D721Med (cell line): Measurements from ENCODE around the gene LDLR.
"Not testable (repeated sequence)": the region's sequence is repeated elsewhere in the genome, so short reads cannot be mapped to it uniquely, and the experiment has no call there.

Source experiments
- DNase-seq: peaks from one replicate; pipeline ENCODE4 v3.0.0; 2011; ENCODE audit warnings: low spot score; ENCODE audit not compliant: insufficient read length
- FAIRE-seq: peaks from 2 replicates; lab custom pipeline; 2011; peaks lifted over from hg19 to GRCh38; lab: Jason Lieb, UNC
- TF ChIP-seq, protein P1 (sequence below): IDR thresholded peaks from 2 replicates; pipeline ENCODE4 v1.5.1; 2012; ENCODE audit warnings: mild to moderate bottlenecking, control low read depth; ENCODE audit not compliant: insufficient read depth; ENCODE audit errors: missing control alignments

LDLR gene

GRCh38 chr19:11108746-11109145, 19.5 kb downstream of the LDLR start:
- FAIRE-seq (no peak), DNase-seq (no peak)
- TF ChIP-seq, protein P1, sequence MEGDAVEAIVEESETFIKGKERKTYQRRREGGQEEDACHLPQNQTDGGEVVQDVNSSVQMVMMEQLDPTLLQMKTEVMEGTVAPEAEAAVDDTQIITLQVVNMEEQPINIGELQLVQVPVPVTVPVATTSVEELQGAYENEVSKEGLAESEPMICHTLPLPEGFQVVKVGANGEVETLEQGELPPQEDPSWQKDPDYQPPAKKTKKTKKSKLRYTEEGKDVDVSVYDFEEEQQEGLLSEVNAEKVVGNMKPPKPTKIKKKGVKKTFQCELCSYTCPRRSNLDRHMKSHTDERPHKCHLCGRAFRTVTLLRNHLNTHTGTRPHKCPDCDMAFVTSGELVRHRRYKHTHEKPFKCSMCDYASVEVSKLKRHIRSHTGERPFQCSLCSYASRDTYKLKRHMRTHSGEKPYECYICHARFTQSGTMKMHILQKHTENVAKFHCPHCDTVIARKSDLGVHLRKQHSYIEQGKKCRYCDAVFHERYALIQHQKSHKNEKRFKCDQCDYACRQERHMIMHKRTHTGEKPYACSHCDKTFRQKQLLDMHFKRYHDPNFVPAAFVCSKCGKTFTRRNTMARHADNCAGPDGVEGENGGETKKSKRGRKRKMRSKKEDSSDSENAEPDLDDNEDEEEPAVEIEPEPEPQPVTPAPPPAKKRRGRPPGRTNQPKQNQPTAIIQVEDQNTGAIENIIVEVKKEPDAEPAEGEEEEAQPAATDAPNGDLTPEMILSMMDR, result no peak

DNA sequence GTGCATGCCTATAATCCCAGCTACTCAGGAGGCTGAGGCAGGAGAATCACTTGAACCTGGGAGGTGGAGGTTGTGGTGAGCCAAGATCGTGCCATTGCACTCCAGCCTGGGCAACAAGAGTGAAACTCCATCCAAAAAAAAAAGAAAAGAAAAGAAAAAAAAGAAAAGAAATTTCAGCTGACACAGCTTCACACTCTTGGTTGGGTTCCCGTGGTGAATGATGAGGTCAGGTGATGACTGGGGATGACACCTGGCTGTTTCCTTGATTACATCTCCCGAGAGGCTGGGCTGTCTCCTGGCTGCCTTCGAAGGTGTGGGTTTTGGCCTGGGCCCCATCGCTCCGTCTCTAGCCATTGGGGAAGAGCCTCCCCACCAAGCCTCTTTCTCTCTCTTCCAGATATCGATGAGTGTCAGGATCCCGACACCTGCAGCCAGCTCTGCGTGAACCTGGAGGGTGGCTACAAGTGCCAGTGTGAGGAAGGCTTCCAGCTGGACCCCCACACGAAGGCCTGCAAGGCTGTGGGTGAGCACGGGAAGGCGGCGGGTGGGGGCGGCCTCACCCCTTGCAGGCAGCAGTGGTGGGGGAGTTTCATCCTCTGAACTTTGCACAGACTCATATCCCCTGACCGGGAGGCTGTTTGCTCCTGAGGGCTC, 22.0 kb downstream of the LDLR start:
- TF ChIP-seq, protein P1, result no peak
- DNase-seq (no peak), FAIRE-seq (no peak)

DNA sequence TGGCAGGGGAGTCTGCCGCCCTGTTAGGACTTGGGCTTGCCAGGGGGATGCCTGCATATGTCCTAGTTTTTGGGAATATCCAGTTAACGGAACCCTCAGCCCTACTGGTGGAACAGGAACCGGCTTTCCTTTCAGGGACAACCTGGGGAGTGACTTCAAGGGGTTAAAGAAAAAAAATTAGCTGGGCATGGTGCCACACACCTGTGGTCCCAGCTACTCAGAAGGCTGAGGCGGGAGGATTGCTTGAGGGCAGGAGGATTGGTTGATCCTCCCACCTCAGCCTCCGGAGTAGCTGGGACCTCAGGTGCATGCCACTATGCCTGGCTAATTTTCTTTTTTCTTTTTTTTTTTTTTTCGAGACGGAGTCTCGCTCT, 22.5 kb downstream of the LDLR start:
- DNase-seq (no peak), FAIRE-seq (no peak)
- TF ChIP-seq, protein P1, result no peak

- TF ChIP-seq, protein P1, result no peak
- no peak for DNase-seq
- no peak for FAIRE-seq
These were observed 24.0 kb downstream of the LDLR start for GRCh38 chr19:11113140-11113708.

- FAIRE-seq (no peak), DNase-seq (no peak)
- TF ChIP-seq, protein P1, result no peak
These were observed 25.8 kb downstream of the LDLR start for GRCh38 chr19:11115042-11115441.

GRCh38 chr19:11115895-11116446, 26.7 kb downstream of the LDLR start:
- FAIRE-seq (no peak), DNase-seq (no peak)
- TF ChIP-seq, protein P1, result no peak

DNA sequence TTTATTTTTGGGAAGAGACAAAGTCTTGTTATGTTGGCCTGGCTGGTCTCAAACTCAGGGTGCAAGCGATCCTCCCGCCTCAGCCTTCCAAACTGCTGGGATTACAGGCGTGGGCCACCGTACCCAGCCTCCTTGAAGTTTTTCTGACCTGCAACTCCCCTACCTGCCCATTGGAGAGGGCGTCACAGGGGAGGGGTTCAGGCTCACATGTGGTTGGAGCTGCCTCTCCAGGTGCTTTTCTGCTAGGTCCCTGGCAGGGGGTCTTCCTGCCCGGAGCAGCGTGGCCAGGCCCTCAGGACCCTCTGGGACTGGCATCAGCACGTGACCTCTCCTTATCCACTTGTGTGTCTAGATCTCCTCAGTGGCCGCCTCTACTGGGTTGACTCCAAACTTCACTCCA, 27.2 kb downstream of the LDLR start:
- FAIRE-seq (no peak), DNase-seq (no peak)
- TF ChIP-seq, protein P1, result no peak

DNA sequence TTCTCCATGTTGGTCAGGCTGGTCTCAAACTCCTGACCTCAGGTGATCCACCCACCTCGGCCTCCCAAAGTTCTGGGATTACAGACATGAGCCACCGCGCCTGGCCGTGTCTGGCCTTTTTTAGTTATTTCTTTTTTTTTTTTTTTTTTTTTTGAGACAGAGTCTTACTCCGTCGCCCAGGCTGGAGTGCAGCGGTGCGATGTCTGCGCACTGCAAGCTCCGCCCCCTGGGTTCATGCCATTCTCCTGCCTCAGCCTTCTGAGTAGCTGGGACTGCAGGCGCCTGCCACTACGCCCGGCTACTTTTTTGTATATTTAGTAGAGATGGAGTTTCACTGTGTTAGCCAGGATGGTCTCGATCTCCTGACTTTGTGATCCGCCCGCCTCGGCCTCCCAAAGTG, 32.7 kb downstream of the LDLR start:
- FAIRE-seq, DNase-seq: not testable (repeated sequence)
